ENCODE measurements around the gene EHD4. TPM values are rescaled to one million over a fixed set of nuclear protein-coding genes. Genes with fewer than 3 reads are reported as not detected.

Gene EHD4
- polyA plus RNA-seq, 3 donors = 12.8 to 16.0 (median 14.2) TPM

- WGBS (ENCODE audit: insufficient coverage) = 100% methylated on average over 8 of the region's 13 CpGs
- DNase-seq = no peak
These were observed 31.9 kb downstream of the EHD4 start for GRCh38 chr15:41940441-41940857.

DNA sequence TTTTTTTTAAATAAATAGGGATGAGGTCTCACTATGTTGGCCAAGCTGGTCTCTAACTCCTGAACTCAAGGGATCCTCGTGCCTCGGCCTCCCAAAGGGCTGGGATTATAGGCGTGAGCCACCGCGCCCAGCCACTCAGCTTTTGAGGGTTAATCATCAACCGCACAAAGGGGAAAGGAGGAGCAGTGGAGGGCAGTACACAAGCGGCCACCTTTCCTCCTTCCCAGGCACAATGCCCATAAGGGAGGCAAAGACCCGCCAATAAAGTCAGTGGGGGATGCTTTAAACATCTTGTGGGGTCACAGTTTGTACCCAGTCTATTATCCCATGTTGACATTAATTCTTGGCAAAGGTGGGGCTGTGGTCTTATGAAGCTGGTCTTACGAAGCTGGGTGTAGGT lies 32.4 kb downstream of the EHD4 start:
- H3K4me2 ChIP-seq (replicated peaks; ENCODE audit: extremely low read depth, low read length, poor library complexity, severe bottlenecking) = no peak overlapping the region
- peaks cover 34% of the 10 kb centered on the region for H3K4me1 Mint-ChIP-seq

More at GRCh38 chr15:41940441-41940857, 31.9 kb downstream of the EHD4 start:
- no peak overlapping the region for H3K4me3 ChIP-seq (replicated peaks in 1 of 3; ENCODE audit: low read depth in 2 of 3, low read length in 3 of 3)
- intact Hi-C loops (cut with micrococcal nuclease) = no loop called here
- Mint-ChIP-seq H3K27me3 (ENCODE audit: low read depth in 3 of 3) (peaks cover 0 to 6% (median 0%) of the 10 kb centered on the region in 3 donors), H3K4me3 (no peak overlapping the region), H3K4me1 (peaks cover 29% of the 10 kb centered on the region), H3K9me3 (peaks cover 0 to 5% (median 0%) of the 10 kb centered on the region in 7 donors), H3K36me3 (peaks cover 79 to 90% of the 10 kb centered on the region in 2 donors), H3K27ac (peak overlapping the region in 1 of 7 donors; percentile 23)
- no peak overlapping the region for H3K4me2 ChIP-seq (replicated peaks; ENCODE audit: extremely low read depth, low read length, poor library complexity, severe bottlenecking)
- H4K20me1 ChIP-seq (ENCODE audit: insufficient read depth, low read length) = peaks cover 31% of the 10 kb centered on the region
- no peak overlapping the region for H2AFZ ChIP-seq (ENCODE audit: insufficient read depth, low read depth, low read length, poor library complexity, severe bottlenecking)
- peaks cover 32% of the 10 kb centered on the region for H3K79me2 ChIP-seq (ENCODE audit: insufficient read depth, low read length)
- H3K27me3 ChIP-seq (ENCODE audit: control insufficient read depth in 2 of 2, insufficient read depth in 2 of 2, low read length in 2 of 2) = no peaks in the 10 kb centered on the region
- peaks cover 23 to 29% of the 10 kb centered on the region in 2 donors for H3K4me1 ChIP-seq (ENCODE audit: control insufficient read depth in 1 of 2, insufficient read depth in 2 of 2, low read length in 2 of 2)
- H3K9me3 ChIP-seq (replicated peaks in 1 of 2; ENCODE audit: control insufficient read depth in 1 of 2, insufficient read depth in 1 of 2, low read length in 2 of 2) = no peaks in the 10 kb centered on the region
- H3K9ac ChIP-seq (ENCODE audit: insufficient read depth, low read length, poor library complexity, severe bottlenecking) = no peak overlapping the region
- H3K36me3 ChIP-seq (replicated peaks in 1 of 2; ENCODE audit: control insufficient read depth in 1 of 2, insufficient read depth in 2 of 2, low read length in 2 of 2) = peaks cover 44 to 78% of the 10 kb centered on the region in 2 donors
- TF ChIP-seq, protein P1, sequence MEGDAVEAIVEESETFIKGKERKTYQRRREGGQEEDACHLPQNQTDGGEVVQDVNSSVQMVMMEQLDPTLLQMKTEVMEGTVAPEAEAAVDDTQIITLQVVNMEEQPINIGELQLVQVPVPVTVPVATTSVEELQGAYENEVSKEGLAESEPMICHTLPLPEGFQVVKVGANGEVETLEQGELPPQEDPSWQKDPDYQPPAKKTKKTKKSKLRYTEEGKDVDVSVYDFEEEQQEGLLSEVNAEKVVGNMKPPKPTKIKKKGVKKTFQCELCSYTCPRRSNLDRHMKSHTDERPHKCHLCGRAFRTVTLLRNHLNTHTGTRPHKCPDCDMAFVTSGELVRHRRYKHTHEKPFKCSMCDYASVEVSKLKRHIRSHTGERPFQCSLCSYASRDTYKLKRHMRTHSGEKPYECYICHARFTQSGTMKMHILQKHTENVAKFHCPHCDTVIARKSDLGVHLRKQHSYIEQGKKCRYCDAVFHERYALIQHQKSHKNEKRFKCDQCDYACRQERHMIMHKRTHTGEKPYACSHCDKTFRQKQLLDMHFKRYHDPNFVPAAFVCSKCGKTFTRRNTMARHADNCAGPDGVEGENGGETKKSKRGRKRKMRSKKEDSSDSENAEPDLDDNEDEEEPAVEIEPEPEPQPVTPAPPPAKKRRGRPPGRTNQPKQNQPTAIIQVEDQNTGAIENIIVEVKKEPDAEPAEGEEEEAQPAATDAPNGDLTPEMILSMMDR (IDR thresholded peaks at IDR 0.05) = no peak
- no peak overlapping the region for H3K27ac ChIP-seq (ENCODE audit: low read depth in 1 of 2, low read length in 2 of 2)

More for the DNA sequence above, 32.4 kb downstream of the EHD4 start:
- no peak overlapping the region for H3K4me3 ChIP-seq (replicated peaks in 1 of 3; ENCODE audit: low read depth in 2 of 3, low read length in 3 of 3)
- WGBS (ENCODE audit: insufficient coverage) = 87% methylated on average over 3 of the region's 9 CpGs
- no peaks in the 10 kb centered on the region for H3K9me3 ChIP-seq (replicated peaks in 1 of 2; ENCODE audit: control insufficient read depth in 1 of 2, insufficient read depth in 1 of 2, low read length in 2 of 2)
- no peak overlapping the region for H3K27ac ChIP-seq (ENCODE audit: low read depth in 1 of 2, low read length in 2 of 2)
- TF ChIP-seq, protein P1 (IDR thresholded peaks at IDR 0.05) = no peak
- DNase-seq = no peak
- H3K4me1 ChIP-seq (ENCODE audit: control insufficient read depth in 1 of 2, insufficient read depth in 2 of 2, low read length in 2 of 2) = peaks cover 26 to 34% of the 10 kb centered on the region in 2 donors
- H2AFZ ChIP-seq (ENCODE audit: insufficient read depth, low read depth, low read length, poor library complexity, severe bottlenecking) = no peak overlapping the region
- peaks cover 40 to 73% of the 10 kb centered on the region in 2 donors for H3K36me3 ChIP-seq (replicated peaks in 1 of 2; ENCODE audit: control insufficient read depth in 1 of 2, insufficient read depth in 2 of 2, low read length in 2 of 2)
- peaks cover 79 to 89% of the 10 kb centered on the region in 2 donors for H3K36me3 Mint-ChIP-seq
- H3K9ac ChIP-seq (ENCODE audit: insufficient read depth, low read length, poor library complexity, severe bottlenecking) = no peak overlapping the region
- H3K9me3 Mint-ChIP-seq = peaks cover 0 to 2% (median 0%) of the 10 kb centered on the region in 7 donors
- no peaks in the 10 kb centered on the region for H3K27me3 ChIP-seq (ENCODE audit: control insufficient read depth in 2 of 2, insufficient read depth in 2 of 2, low read length in 2 of 2)
- H3K79me2 ChIP-seq (ENCODE audit: insufficient read depth, low read length) = peaks cover 32% of the 10 kb centered on the region
- peaks cover 26% of the 10 kb centered on the region for H4K20me1 ChIP-seq (ENCODE audit: insufficient read depth, low read length)
- intact Hi-C loops (cut with micrococcal nuclease) = loop anchor here in 1 of 2 donors (5.0 kb wide), 1 partner anchor 32 kb away; the partner anchor contains the start of gene EHD4
- H3K27me3 Mint-ChIP-seq (ENCODE audit: low read depth in 3 of 3) = peaks cover 0 to 6% (median 0%) of the 10 kb centered on the region in 3 donors
- no peak overlapping the region for H3K4me3 Mint-ChIP-seq
- no peak overlapping the region for H3K27ac Mint-ChIP-seq

Data from CD14-positive monocyte (primary cell).